GM12878 (cell line): ENCODE measurements around the gene LEKR1. TPM values are rescaled to one million over a fixed set of nuclear protein-coding genes. Genes with fewer than 3 reads are reported as not detected.

Source experiments
- BACH1 ChIP-seq: fragments of 450-650 bp; IDR thresholded peaks from 2 replicates; pipeline ENCODE4 v1.6.1; 2017; ENCODE audit warnings: mild to moderate bottlenecking, borderline replicate concordance
- BHLHE40 ChIP-seq, 2 experiments: fragments of 450-650 bp in 1 of 2; IDR thresholded peaks; 2 replicates each; pipeline ENCODE4 v1.6.1; 2011 to 2017; ENCODE audit warnings: low read depth in 2 of 2, borderline replicate concordance in 1 of 2, improper control_type of control experiment in 1 of 2, low read length in 1 of 2, mild to moderate bottlenecking in 1 of 2
- CHD1 ChIP-seq: IDR thresholded peaks from 2 replicates; pipeline ENCODE4 v1.6.1; 2012; ENCODE audit warnings: low read depth, low read length, improper control_type of control experiment
- ETV6 ChIP-seq, 2 experiments: fragments of 450-650 bp in 1 of 2; IDR thresholded peaks in 1 of 2; conservative IDR thresholded peaks in 1 of 2; 2 replicates each; pipeline ENCODE4 v1.6.1; 2014; ENCODE audit warnings: antibody characterized with exemption in 1 of 2, borderline replicate concordance in 1 of 2, low read depth in 1 of 2, mild to moderate bottlenecking in 1 of 2, moderate library complexity in 1 of 2
- FOS ChIP-seq: IDR thresholded peaks from 3 replicates; pipeline ENCODE4 v1.6.1; 2011; ENCODE audit warnings: borderline replicate concordance; ENCODE audit not compliant: insufficient read length; ENCODE audit errors: extremely low read depth
- FOXM1 ChIP-seq: IDR thresholded peaks from 2 replicates; pipeline ENCODE4 v1.6.1; 2012; ENCODE audit warnings: low read depth, mild to moderate bottlenecking, inconsistent platforms, low read length, moderate library complexity
- GATAD2B ChIP-seq: fragments of 450-650 bp; conservative IDR thresholded peaks from 2 replicates; pipeline ENCODE4 v1.6.1; 2017; ENCODE audit warnings: low read depth, mild to moderate bottlenecking, moderate library complexity
- HDGF ChIP-seq: fragments of 450-650 bp; IDR thresholded peaks from 2 replicates; pipeline ENCODE4 v1.6.1; 2016; ENCODE audit warnings: antibody characterized with exemption
- IKZF2 ChIP-seq, 2 experiments: fragments of 450-650 bp; IDR thresholded peaks; 2 replicates each; pipeline ENCODE4 v1.6.1; 2017; ENCODE audit warnings: mild to moderate bottlenecking in 2 of 2, moderate library complexity in 2 of 2
- KLF5 ChIP-seq: fragments of 450-650 bp; IDR thresholded peaks from 2 replicates; pipeline ENCODE4 v1.6.1; 2014; ENCODE audit warnings: mild to moderate bottlenecking; ENCODE audit not compliant: partially characterized antibody
- NFXL1 ChIP-seq: fragments of 450-650 bp; IDR thresholded peaks from 2 replicates; pipeline ENCODE4 v1.6.1; 2017; ENCODE audit warnings: antibody characterized with exemption, mild to moderate bottlenecking, borderline replicate concordance
- NR2C2 ChIP-seq: IDR thresholded peaks from 2 replicates; pipeline ENCODE4 v1.6.1; 2011; ENCODE audit warnings: borderline replicate concordance, low read depth; ENCODE audit not compliant: control insufficient read depth, insufficient read length
- NRF1 ChIP-seq: conservative IDR thresholded peaks from 2 replicates; pipeline ENCODE4 v1.6.1; 2011; ENCODE audit warnings: mild to moderate bottlenecking, low read depth, low read length, improper control_type of control experiment
- SMARCA5 ChIP-seq: fragments of 450-650 bp; IDR thresholded peaks from 2 replicates; pipeline ENCODE4 v1.6.1; 2017; ENCODE audit warnings: mild to moderate bottlenecking
- ZBED1 ChIP-seq: IDR thresholded peaks from 2 replicates; pipeline ENCODE4 v1.6.1; 2016; ENCODE audit warnings: borderline replicate concordance
- ZNF24 ChIP-seq: fragments of 450-650 bp; IDR thresholded peaks from 2 replicates; pipeline ENCODE4 v1.6.1; 2017; ENCODE audit warnings: antibody characterized with exemption, mild to moderate bottlenecking
- ZNF622 ChIP-seq: fragments of 450-650 bp; IDR thresholded peaks from 2 replicates; pipeline ENCODE4 v1.6.1; 2017; ENCODE audit warnings: mild to moderate bottlenecking, inconsistent platforms
- polyA plus RNA-seq, 11 experiments: library from polyadenylated mRNA; depleted of rRNA in 4 of 11; unstranded in 6 of 11; stranded (reverse) in 5 of 11; fragments of >200 nt; fragmentation: Nextera tagmentation in 4 of 11; fragmentation: Illumina TruSeq in 1 of 11; extraction: Ambion mirVana in 4 of 11; extraction: Trizol in 1 of 11; gene quantifications; 1 replicate in 1 of 11; 2 replicates in 10 of 11; pipeline versions ENCODE4 v1.2.1 to v1.2.3, GENCODE V29; 2011 to 2016; ENCODE audit warnings: inconsistent platforms in 2 of 11, missing spikeins in 2 of 11, low read depth in 1 of 11
- total RNA-seq, 4 experiments: library from RNA; depleted of rRNA in 3 of 4; stranded (reverse); fragments of >200 nt in 3 of 4; fragmentation: Illumina TruSeq in 1 of 4; extraction: Trizol in 1 of 4; gene quantifications; 2 replicates each; pipeline versions ENCODE4 v1.2.1 to v1.2.3, GENCODE V29; 2013 to 2021
- TF ChIP-seq, protein P1 (sequence below): IDR thresholded peaks from 2 replicates; pipeline ENCODE4 v1.6.1; 2012; ENCODE audit warnings: low read depth, low read length, improper control_type of control experiment
- TF ChIP-seq, protein P2 (sequence below): fragments of 450-650 bp; IDR thresholded peaks from 2 replicates; pipeline ENCODE4 v1.6.1; 2017; ENCODE audit warnings: borderline replicate concordance
- TF ChIP-seq, protein P3 (sequence below), 3 experiments: IDR thresholded peaks in 2 of 3; conservative IDR thresholded peaks in 1 of 3; 2 replicates each; pipeline ENCODE4 v1.5.1; 2011; ENCODE audit warnings: low read depth in 3 of 3, low read length in 3 of 3, mild to moderate bottlenecking in 3 of 3, control low read depth in 2 of 3, moderate library complexity in 2 of 3, inconsistent platforms in 1 of 3, mixed read lengths in 1 of 3; ENCODE audit not compliant: control insufficient read depth in 2 of 3, insufficient read depth in 1 of 3; ENCODE audit errors: extremely low read depth in 1 of 3
- TF ChIP-seq, protein P4 (sequence below): IDR thresholded peaks from 2 replicates; pipeline ENCODE4 v1.6.1; 2012; ENCODE audit warnings: low read depth, low read length, improper control_type of control experiment
- TF ChIP-seq, protein P5 (sequence below): fragments of 450-650 bp; IDR thresholded peaks from 2 replicates; pipeline ENCODE4 v1.6.1; 2016; ENCODE audit warnings: mild to moderate bottlenecking
- TF ChIP-seq, protein P6 (sequence below): fragments of 450-650 bp; conservative IDR thresholded peaks from 2 replicates; pipeline ENCODE4 v1.6.1; 2017; ENCODE audit warnings: mild to moderate bottlenecking, moderate library complexity

Gene LEKR1
- total and polyA plus RNA-seq, 10 of the 15 experiments (the other 5 are each of a cell fraction or from before 2014, with no cell fraction given) = 0.48 to 3.2 (median 1.3) TPM

DNA sequence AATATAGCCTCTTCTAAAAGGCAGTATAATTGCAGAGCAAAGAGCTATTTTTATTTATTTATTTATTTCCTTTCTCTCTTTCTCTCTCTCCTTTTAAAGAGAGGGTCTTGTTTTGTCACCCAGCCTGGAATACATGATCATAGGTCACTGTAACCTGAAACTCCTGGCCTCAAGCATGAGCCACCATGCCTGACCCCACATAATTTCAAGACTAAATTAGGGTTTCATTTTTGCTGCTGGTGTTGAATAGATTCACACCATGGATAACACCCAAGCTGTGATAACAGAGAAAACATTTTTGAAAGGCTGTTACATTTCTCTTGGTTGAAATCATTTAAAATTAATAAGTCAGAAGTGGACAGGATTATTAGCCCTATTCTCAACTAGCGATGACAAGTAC lies 131.6 kb downstream of the LEKR1 start (continued):
- TF ChIP-seq, protein P1, sequence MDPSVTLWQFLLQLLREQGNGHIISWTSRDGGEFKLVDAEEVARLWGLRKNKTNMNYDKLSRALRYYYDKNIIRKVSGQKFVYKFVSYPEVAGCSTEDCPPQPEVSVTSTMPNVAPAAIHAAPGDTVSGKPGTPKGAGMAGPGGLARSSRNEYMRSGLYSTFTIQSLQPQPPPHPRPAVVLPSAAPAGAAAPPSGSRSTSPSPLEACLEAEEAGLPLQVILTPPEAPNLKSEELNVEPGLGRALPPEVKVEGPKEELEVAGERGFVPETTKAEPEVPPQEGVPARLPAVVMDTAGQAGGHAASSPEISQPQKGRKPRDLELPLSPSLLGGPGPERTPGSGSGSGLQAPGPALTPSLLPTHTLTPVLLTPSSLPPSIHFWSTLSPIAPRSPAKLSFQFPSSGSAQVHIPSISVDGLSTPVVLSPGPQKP = no peak
- TF ChIP-seq NRF1 = no peak
- TF ChIP-seq BACH1 = no peak
- TF ChIP-seq, protein P2, sequence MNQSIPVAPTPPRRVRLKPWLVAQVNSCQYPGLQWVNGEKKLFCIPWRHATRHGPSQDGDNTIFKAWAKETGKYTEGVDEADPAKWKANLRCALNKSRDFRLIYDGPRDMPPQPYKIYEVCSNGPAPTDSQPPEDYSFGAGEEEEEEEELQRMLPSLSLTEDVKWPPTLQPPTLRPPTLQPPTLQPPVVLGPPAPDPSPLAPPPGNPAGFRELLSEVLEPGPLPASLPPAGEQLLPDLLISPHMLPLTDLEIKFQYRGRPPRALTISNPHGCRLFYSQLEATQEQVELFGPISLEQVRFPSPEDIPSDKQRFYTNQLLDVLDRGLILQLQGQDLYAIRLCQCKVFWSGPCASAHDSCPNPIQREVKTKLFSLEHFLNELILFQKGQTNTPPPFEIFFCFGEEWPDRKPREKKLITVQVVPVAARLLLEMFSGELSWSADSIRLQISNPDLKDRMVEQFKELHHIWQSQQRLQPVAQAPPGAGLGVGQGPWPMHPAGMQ = no peak
- TF ChIP-seq FOS = no peak
- TF ChIP-seq, protein P3, sequence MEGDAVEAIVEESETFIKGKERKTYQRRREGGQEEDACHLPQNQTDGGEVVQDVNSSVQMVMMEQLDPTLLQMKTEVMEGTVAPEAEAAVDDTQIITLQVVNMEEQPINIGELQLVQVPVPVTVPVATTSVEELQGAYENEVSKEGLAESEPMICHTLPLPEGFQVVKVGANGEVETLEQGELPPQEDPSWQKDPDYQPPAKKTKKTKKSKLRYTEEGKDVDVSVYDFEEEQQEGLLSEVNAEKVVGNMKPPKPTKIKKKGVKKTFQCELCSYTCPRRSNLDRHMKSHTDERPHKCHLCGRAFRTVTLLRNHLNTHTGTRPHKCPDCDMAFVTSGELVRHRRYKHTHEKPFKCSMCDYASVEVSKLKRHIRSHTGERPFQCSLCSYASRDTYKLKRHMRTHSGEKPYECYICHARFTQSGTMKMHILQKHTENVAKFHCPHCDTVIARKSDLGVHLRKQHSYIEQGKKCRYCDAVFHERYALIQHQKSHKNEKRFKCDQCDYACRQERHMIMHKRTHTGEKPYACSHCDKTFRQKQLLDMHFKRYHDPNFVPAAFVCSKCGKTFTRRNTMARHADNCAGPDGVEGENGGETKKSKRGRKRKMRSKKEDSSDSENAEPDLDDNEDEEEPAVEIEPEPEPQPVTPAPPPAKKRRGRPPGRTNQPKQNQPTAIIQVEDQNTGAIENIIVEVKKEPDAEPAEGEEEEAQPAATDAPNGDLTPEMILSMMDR (IDR thresholded peaks at IDR 0.05 in 2 of 3, conservative IDR thresholded peaks at IDR 0.05 in 1 of 3; ENCODE audit: control insufficient read depth in 2 of 3, extremely low read depth in 1 of 3, insufficient read depth in 1 of 3, low read depth in 3 of 3, low read length in 3 of 3) = no peak
- TF ChIP-seq, protein P4, sequence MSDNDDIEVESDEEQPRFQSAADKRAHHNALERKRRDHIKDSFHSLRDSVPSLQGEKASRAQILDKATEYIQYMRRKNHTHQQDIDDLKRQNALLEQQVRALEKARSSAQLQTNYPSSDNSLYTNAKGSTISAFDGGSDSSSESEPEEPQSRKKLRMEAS = no peak
- no peak for TF ChIP-seq ETV6 (conservative IDR thresholded peaks at IDR 0.05 in 1 of 2, IDR thresholded peaks at IDR 0.05 in 1 of 2; ENCODE audit: borderline replicate concordance in 1 of 2, low read depth in 1 of 2)
- TF ChIP-seq FOXM1 = peak; percentile 66
- TF ChIP-seq CHD1 = no peak
- no peak for TF ChIP-seq SMARCA5
- TF ChIP-seq KLF5 = no peak
- TF ChIP-seq ZNF24 = peak; percentile 53; the same call in 1 of the 2 replicates
- TF ChIP-seq GATAD2B = no peak
- TF ChIP-seq HDGF = no peak
- TF ChIP-seq BHLHE40 (IDR thresholded peaks at IDR 0.05; ENCODE audit: borderline replicate concordance in 1 of 2, low read depth in 2 of 2, low read length in 1 of 2) = 0 out of 4 replicates have a peak, but pooled peaks of 1 of the 2 experiments have one; percentile 21
- TF ChIP-seq IKZF2 (IDR thresholded peaks at IDR 0.05) = peak; percentile 43 to 50; a peak in 2 of 4 replicates
- no peak for TF ChIP-seq NR2C2
- TF ChIP-seq, protein P5, sequence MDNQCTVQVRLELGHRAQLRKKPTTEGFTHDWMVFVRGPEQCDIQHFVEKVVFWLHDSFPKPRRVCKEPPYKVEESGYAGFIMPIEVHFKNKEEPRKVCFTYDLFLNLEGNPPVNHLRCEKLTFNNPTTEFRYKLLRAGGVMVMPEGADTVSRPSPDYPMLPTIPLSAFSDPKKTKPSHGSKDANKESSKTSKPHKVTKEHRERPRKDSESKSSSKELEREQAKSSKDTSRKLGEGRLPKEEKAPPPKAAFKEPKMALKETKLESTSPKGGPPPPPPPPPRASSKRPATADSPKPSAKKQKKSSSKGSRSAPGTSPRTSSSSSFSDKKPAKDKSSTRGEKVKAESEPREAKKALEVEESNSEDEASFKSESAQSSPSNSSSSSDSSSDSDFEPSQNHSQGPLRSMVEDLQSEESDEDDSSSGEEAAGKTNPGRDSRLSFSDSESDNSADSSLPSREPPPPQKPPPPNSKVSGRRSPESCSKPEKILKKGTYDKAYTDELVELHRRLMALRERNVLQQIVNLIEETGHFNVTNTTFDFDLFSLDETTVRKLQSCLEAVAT = no peak
- TF ChIP-seq ZNF622 = no peak
- no peak; the same call in 1 of the 2 replicates for TF ChIP-seq ZBED1
- no peak for TF ChIP-seq NFXL1
- TF ChIP-seq, protein P6, sequence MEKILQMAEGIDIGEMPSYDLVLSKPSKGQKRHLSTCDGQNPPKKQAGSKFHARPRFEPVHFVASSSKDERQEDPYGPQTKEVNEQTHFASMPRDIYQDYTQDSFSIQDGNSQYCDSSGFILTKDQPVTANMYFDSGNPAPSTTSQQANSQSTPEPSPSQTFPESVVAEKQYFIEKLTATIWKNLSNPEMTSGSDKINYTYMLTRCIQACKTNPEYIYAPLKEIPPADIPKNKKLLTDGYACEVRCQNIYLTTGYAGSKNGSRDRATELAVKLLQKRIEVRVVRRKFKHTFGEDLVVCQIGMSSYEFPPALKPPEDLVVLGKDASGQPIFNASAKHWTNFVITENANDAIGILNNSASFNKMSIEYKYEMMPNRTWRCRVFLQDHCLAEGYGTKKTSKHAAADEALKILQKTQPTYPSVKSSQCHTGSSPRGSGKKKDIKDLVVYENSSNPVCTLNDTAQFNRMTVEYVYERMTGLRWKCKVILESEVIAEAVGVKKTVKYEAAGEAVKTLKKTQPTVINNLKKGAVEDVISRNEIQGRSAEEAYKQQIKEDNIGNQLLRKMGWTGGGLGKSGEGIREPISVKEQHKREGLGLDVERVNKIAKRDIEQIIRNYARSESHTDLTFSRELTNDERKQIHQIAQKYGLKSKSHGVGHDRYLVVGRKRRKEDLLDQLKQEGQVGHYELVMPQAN = no peak
